Stomach (tissue), 9 donors: ENCODE results near the gene KIAA1614. TPM values are rescaled to one million over a fixed set of nuclear protein-coding genes. Genes with fewer than 3 reads are reported as not detected.

Source experiments
- DNase-seq, 2 donors: peaks; one replicate each; pipeline versions ENCODE4 v3.0.0 to v3.0.0-alpha.2; 2013 to 2019
- H3K27ac ChIP-seq, 5 donors: fragments of 200-600 bp in 4 of 5; sonication (generic) in 4 of 5; one replicate each; pipeline ENCODE4 v1.5.1; 2013 to 2019; ENCODE audit warnings: mild to moderate bottlenecking in 1 of 5, moderate library complexity in 1 of 5
- H3K27me3 ChIP-seq, 3 donors: fragments of 200-600 bp; sonication (generic); one replicate each; pipeline ENCODE4 v1.5.1; 2017 to 2019; ENCODE audit warnings: mixed run types in 1 of 3
- H3K36me3 ChIP-seq, 4 donors: fragments of 200-600 bp; sonication (generic); 1 replicate in 3 of 4; 2 replicates in 1 of 4; pipeline ENCODE4 v1.5.1; 2016 to 2019
- H3K4me1 ChIP-seq, 4 donors: fragments of 200-600 bp; sonication (generic); one replicate each; pipeline ENCODE4 v1.5.1; 2016 to 2019
- H3K4me3 ChIP-seq, 4 donors: fragments of 200-600 bp; sonication (generic) in 3 of 4; one replicate each; pipeline ENCODE4 v1.5.1; 2016 to 2019; ENCODE audit warnings: mild to moderate bottlenecking in 1 of 4
- H3K9me3 ChIP-seq, 4 donors: fragments of 200-600 bp; sonication (generic); one replicate each; pipeline ENCODE4 v1.5.1; 2016 to 2019
- CTCF ChIP-seq, 7 experiments: fragments of 450-650 bp in 4 of 7; fragments of 200-600 bp in 3 of 7; sonication (generic) in 3 of 7; IDR thresholded peaks; one replicate each; pipeline ENCODE4 v1.5.1; 2016 to 2019; ENCODE audit warnings: antibody characterized with exemption in 7 of 7, control low read depth in 2 of 7, mild to moderate bottlenecking in 1 of 7
- EP300 ChIP-seq: sonication (generic); formaldehyde crosslinking; IDR thresholded peaks from one replicate; pipeline ENCODE4 v1.6.1; 2017; ENCODE audit warnings: antibody characterized with exemption
- POLR2A ChIP-seq, 4 donors: fragments of 450-650 bp; IDR thresholded peaks; one replicate each; pipeline ENCODE4 v1.6.1; 2016; ENCODE audit warnings: antibody characterized with exemption in 4 of 4, control low read depth in 2 of 4, mild to moderate bottlenecking in 1 of 4, moderate library complexity in 1 of 4
- POLR2AphosphoS5 ChIP-seq, 3 donors: sonication (generic); formaldehyde crosslinking; IDR thresholded peaks; one replicate each; pipeline ENCODE4 v1.6.1; 2016; ENCODE audit warnings: antibody characterized with exemption in 3 of 3
- WGBS, 5 donors: extraction: QIAGEN DNeasy Blood & Tissue Kit in 3 of 5; methylation state at CpG; one replicate each; pipeline versions ENCODE4 v1.1.5 to v1.1.7; 2013 to 2018; 5-methylcytosine and 5-hydroxymethylcytosine counted together
- intact Hi-C: fragments of 100-400 bp; cut with DNase I; formaldehyde crosslinking; loops from one replicate; pipeline ENCODE4 v1.15.1; 2023; ENCODE audit warnings: low total_unique reads
- polyA plus RNA-seq, 3 donors: library from polyadenylated mRNA; stranded (reverse); fragments of 200-250 nt; gene quantifications; one replicate each; pipeline ENCODE4 v1.2.3, GENCODE V29; 2013
- total RNA-seq, 5 donors: library from RNA; depleted of rRNA; stranded (reverse); fragments of >200 nt; gene quantifications; one replicate each; pipeline versions ENCODE4 v1.1.0 to v1.2.3, GENCODE V29; 2014 to 2016
- donor health status: healthy with polysubstance abuse.
- donor health status: Bipolar disorder and iron deficiency.
- donor health status: healthy.

KIAA1614 gene
- total and polyA plus RNA-seq, 8 donors: under 0.01 to 6.1 (median 1.8) TPM; not detected in 1

- Histone ChIP-seq H3K27ac (no peak overlapping the region), H3K36me3 (no peaks in the 10 kb centered on the region), H3K27me3 (no peaks in the 10 kb centered on the region), H3K9me3 (no peaks in the 10 kb centered on the region), H3K4me3 (no peak overlapping the region), H3K4me1 (peaks cover 0 to 11% (median 6%) of the 10 kb centered on the region in 4 donors)
- DNase-seq: peak in 1 of 2 donors; percentile 26
- intact Hi-C loops: loop anchor here (10.0 kb wide), 1 partner anchor 276 kb away; no protein-coding TSS in a partner anchor
- TF ChIP-seq POLR2A (IDR thresholded peaks at IDR 0.05) (no peak), EP300 (no peak), CTCF (IDR thresholded peaks at IDR 0.05) (no peak), POLR2AphosphoS5 (IDR thresholded peaks at IDR 0.05) (no peak)
- 38 to 63% (median 50%) methylated on average over 5 of the region's 5 CpGs for WGBS, 5 donors
These were observed 14.1 kb upstream of the KIAA1614 start for GRCh38 chr1:180898441-180899219.

GRCh38 chr1:180899262-180899661 is 13.4 kb upstream of the KIAA1614 start:
- Histone ChIP-seq H3K27ac (no peak overlapping the region), H3K27me3 (no peaks in the 10 kb centered on the region), H3K4me3 (no peak overlapping the region), H3K9me3 (no peaks in the 10 kb centered on the region), H3K36me3 (no peaks in the 10 kb centered on the region), H3K4me1 (peaks cover 0 to 11% (median 6%) of the 10 kb centered on the region in 4 donors)
- WGBS, 5 donors: 67 to 96% (median 93%) methylated on average over 3 to 7 of the region's 7 CpGs
- intact Hi-C loops: loop anchor here (10.0 kb wide), 1 partner anchor 276 kb away; no protein-coding TSS in a partner anchor
- DNase-seq: no peak
- TF ChIP-seq POLR2AphosphoS5 (IDR thresholded peaks at IDR 0.05) (no peak), CTCF (IDR thresholded peaks at IDR 0.05) (no peak), POLR2A (IDR thresholded peaks at IDR 0.05) (no peak), EP300 (no peak)

- TF ChIP-seq CTCF (IDR thresholded peaks at IDR 0.05) (no peak), EP300 (no peak), POLR2AphosphoS5 (IDR thresholded peaks at IDR 0.05) (no peak)
- no peak overlapping the region for H3K4me3 ChIP-seq
- no peak for DNase-seq
- H3K9me3 ChIP-seq: no peaks in the 10 kb centered on the region
- H3K27ac ChIP-seq: no peak overlapping the region
- H3K27me3 ChIP-seq: no peaks in the 10 kb centered on the region
- H3K4me1 ChIP-seq: peaks cover 0 to 11% (median 6%) of the 10 kb centered on the region in 4 donors
- no peaks in the 10 kb centered on the region for H3K36me3 ChIP-seq
- 82 to 87% (median 85%) methylated on average over 13 of the region's 13 CpGs for WGBS, 5 donors
- intact Hi-C loops: no loop called here
These were observed 11.4 kb upstream of the KIAA1614 start for GRCh38 chr1:180901076-180901990.

- Histone ChIP-seq H3K36me3 (no peaks in the 10 kb centered on the region), H3K4me1 (peaks cover 0 to 11% (median 6%) of the 10 kb centered on the region in 4 donors), H3K27ac (no peak overlapping the region), H3K27me3 (no peaks in the 10 kb centered on the region), H3K4me3 (no peak overlapping the region), H3K9me3 (no peaks in the 10 kb centered on the region)
- DNase-seq: no peak
- 81 to 87% (median 87%) methylated on average over 3 of the region's 3 CpGs for WGBS, 5 donors
- no peak for TF ChIP-seq EP300
- intact Hi-C loops: no loop called here
These were observed 10.2 kb upstream of the KIAA1614 start for GRCh38 chr1:180902541-180902940.
